A673 (cell line): ENCODE measurements around the gene AQP6.

Experiments
- EZH2 ChIP-seq: fragments of 200-600 bp; sonication (generic); IDR thresholded peaks from 2 replicates; pipeline ENCODE4 v1.6.1; 2017; ENCODE audit warnings: borderline replicate concordance, low read depth, mild to moderate bottlenecking, mixed read lengths, antibody characterized with exemption, low read length; ENCODE audit not compliant: poor library complexity, severe bottlenecking
- TF ChIP-seq, protein P1 (sequence below): fragments of 300-800, 200-600 bp; sonication (generic); conservative IDR thresholded peaks from 2 replicates; pipeline ENCODE4 v1.5.1; 2017; ENCODE audit warnings: low read depth, mild to moderate bottlenecking, antibody characterized with exemption, low read length, moderate library complexity, mixed read lengths

DNA sequence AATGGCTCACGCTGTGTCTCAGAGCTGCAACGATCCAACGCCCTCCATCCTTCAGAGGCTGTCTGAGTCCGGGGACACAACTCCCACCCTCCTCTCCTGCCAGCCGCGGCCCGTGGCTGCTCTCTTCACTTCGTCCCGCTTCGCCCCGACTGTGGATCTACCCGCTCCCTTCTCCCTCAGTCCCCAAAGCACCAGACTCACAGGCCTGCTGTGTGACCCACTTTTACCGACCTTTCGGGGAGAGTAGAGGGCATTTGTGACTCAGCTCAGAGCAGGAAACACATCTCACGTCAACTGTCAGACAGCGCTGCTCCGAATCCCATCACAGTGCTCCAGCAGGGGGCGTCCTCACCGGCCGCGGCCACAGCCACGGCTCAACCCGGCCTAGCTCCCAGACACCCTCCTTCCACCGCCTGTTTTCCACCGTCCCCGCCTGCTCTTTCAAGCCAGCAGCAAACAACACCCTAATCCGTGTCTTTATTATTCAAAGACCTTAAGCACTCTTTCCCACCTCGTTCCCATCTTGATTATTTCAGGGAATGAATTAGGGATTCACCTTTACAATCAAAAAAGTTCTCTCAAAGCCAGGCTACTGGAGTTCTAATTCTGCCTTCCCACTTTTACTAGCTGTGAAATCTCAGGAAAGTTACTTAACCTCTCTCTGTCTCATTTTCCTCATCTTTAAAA lies 27.2 kb upstream of the AQP6 start:
- TF ChIP-seq, protein P1, sequence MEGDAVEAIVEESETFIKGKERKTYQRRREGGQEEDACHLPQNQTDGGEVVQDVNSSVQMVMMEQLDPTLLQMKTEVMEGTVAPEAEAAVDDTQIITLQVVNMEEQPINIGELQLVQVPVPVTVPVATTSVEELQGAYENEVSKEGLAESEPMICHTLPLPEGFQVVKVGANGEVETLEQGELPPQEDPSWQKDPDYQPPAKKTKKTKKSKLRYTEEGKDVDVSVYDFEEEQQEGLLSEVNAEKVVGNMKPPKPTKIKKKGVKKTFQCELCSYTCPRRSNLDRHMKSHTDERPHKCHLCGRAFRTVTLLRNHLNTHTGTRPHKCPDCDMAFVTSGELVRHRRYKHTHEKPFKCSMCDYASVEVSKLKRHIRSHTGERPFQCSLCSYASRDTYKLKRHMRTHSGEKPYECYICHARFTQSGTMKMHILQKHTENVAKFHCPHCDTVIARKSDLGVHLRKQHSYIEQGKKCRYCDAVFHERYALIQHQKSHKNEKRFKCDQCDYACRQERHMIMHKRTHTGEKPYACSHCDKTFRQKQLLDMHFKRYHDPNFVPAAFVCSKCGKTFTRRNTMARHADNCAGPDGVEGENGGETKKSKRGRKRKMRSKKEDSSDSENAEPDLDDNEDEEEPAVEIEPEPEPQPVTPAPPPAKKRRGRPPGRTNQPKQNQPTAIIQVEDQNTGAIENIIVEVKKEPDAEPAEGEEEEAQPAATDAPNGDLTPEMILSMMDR, result peak; percentile 97
- TF ChIP-seq EZH2, result no peak
